ENCODE data around the gene COL2A1. TPM values are rescaled to one million over a fixed set of nuclear protein-coding genes. Genes with fewer than 3 reads are reported as not detected.
A peak's percentile ranks its signal among the peaks of the same experiment; 100 is the strongest.

COL2A1 gene
- total and polyA plus RNA-seq, 8 donors, result 2.2 to 14.5 (median 6.8) TPM; not detected in 2

DNA sequence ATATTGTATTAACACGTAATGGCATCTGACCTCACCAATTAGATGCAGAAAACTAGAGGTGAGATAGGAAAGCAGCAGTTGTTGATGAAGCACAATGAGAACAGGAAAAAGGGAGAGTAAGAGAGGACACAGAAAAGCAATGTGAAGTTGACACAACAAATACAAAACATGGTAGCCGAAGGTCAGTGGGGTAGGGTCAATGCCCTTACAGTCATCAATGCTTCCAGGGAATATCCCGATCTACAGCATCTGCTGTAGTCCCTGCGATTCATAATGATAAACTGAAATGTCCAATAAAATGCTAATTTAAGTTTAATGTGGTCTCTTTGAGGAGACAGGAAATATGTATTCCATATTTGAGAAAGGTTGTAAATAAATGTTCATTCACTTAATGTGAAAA is 2.9 kb upstream of the COL2A1 start:
- 89 to 95% (median 93%) methylated on average over 4 of the region's 4 CpGs for WGBS, 5 donors
- intact Hi-C loops (cut with DNase I; ENCODE audit: low total_unique reads), result no loop called here
- H3K9me3 ChIP-seq, result no peaks in the 10 kb centered on the region
- TF ChIP-seq CTCF (IDR thresholded peaks at IDR 0.05) (no peak), POLR2AphosphoS5 (IDR thresholded peaks at IDR 0.05) (no peak), POLR2A (IDR thresholded peaks at IDR 0.05) (no peak), EP300 (IDR thresholded peaks at IDR 0.05) (no peak)
- H3K4me3 ChIP-seq, result no peak overlapping the region
- H3K36me3 ChIP-seq, result no peaks in the 10 kb centered on the region
- no peak for DNase-seq
- no peak overlapping the region for H3K27ac ChIP-seq
- peaks cover 28 to 32% (median 31%) of the 10 kb centered on the region in 4 donors for H3K4me1 ChIP-seq
- H3K27me3 ChIP-seq, result peaks cover 15 to 93% (median 40%) of the 10 kb centered on the region in 3 donors

DNA sequence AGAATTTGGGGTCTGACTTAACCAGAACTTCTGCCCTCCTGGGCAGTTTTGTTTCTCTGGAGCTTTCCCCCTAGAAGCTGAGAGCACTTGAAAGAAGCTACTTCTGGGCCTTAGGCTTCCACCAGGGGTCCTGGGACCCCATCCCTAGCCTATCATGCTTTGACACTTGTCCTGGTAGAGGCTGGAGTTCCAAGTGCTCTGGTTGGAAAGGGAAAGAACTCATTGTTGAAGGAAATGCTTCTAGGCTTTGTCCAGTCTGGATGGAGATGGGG is 1.4 kb upstream of the COL2A1 start:
- H3K27me3 ChIP-seq, result peaks cover 15 to 100% (median 53%) of the 10 kb centered on the region in 3 donors
- H3K4me1 ChIP-seq, result peaks cover 42 to 47% (median 46%) of the 10 kb centered on the region in 4 donors
- DNase-seq, result no peak
- H3K36me3 ChIP-seq, result no peaks in the 10 kb centered on the region
- H3K27ac ChIP-seq, result no peak overlapping the region
- no peaks in the 10 kb centered on the region for H3K9me3 ChIP-seq
- no peak overlapping the region for H3K4me3 ChIP-seq
- TF ChIP-seq CTCF (IDR thresholded peaks at IDR 0.05), result no peak
- no peak for TF ChIP-seq POLR2A (IDR thresholded peaks at IDR 0.05)
- TF ChIP-seq POLR2AphosphoS5 (IDR thresholded peaks at IDR 0.05), result no peak
- TF ChIP-seq EP300 (IDR thresholded peaks at IDR 0.05), result no peak
- intact Hi-C loops (cut with DNase I; ENCODE audit: low total_unique reads), result no loop called here

GRCh38 chr12:48005001-48005749 is 899 bp upstream of the COL2A1 start:
- 49 to 56% (median 53%) methylated on average over 25 to 30 of the region's 30 CpGs for WGBS, 5 donors
- Histone ChIP-seq H3K27ac (peak overlapping the region in 1 of 5 donors; percentile 26), H3K27me3 (peaks cover 15 to 100% (median 56%) of the 10 kb centered on the region in 3 donors), H3K4me3 (peak overlapping the region in 3 of 4 donors; percentile 37 to 56 (median 41)), H3K36me3 (no peaks in the 10 kb centered on the region), H3K9me3 (no peaks in the 10 kb centered on the region), H3K4me1 (peaks cover 42 to 48% (median 46%) of the 10 kb centered on the region in 4 donors)
- TF ChIP-seq POLR2A (IDR thresholded peaks at IDR 0.05), result no peak
- TF ChIP-seq POLR2AphosphoS5 (IDR thresholded peaks at IDR 0.05), result no peak
- TF ChIP-seq CTCF (IDR thresholded peaks at IDR 0.05), result no peak
- TF ChIP-seq EP300 (IDR thresholded peaks at IDR 0.05), result no peak
- DNase-seq, result peak in 1 of 2 donors; percentile 58
- intact Hi-C loops (cut with DNase I; ENCODE audit: low total_unique reads), result no loop called here

DNA sequence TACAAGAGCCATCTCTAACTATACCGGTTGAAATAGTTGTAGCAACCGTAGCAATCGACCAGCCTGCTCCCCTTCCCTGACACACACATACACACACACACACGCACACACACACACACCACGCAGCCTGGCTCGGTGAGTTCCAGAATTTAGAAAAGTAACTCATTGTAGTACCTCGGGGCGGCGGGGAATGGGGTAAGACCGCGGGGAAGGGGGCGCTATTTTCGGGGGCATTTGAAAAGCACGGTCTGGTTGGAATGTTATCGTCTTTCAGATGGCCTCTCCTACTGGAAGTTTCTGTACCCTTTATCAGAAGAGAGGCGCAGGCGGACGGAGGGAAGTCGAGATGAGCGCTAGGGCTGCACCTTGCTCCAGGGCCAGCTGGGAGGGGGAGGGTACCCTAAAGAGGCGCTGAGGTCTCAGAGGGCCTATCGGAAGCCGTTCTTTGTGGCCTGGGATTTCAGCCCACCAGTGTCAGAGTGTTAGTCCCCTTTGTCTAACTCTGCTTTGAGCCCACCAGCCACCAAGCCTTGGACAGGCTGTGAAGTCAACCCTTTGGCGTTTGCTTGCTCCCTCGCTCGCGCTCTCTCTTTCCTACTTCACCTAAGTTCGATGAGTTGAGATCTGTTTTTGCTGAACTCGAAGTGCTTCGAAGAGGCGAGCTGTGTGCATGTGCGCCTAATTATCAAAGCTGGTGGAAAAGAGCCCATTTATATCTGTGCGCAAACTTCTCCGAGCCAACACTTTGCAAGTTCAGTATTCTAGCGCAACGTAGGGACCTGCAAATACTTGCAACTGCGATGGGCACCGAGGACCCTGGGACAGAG is 837 bp downstream of the COL2A1 start:
- intact Hi-C loops (cut with DNase I; ENCODE audit: low total_unique reads), result no loop called here
- peaks cover 15 to 100% (median 61%) of the 10 kb centered on the region in 3 donors for H3K27me3 ChIP-seq
- H3K4me3 ChIP-seq, result peak overlapping the region; percentile 24 to 56 (median 44)
- no peak for TF ChIP-seq CTCF (IDR thresholded peaks at IDR 0.05)
- TF ChIP-seq POLR2AphosphoS5 (IDR thresholded peaks at IDR 0.05), result no peak
- no peak for TF ChIP-seq EP300 (IDR thresholded peaks at IDR 0.05)
- TF ChIP-seq POLR2A (IDR thresholded peaks at IDR 0.05), result no peak
- H3K36me3 ChIP-seq, result no peaks in the 10 kb centered on the region
- H3K9me3 ChIP-seq, result no peaks in the 10 kb centered on the region
- 4 to 7% (median 5%) methylated on average over 30 to 38 of the region's 38 CpGs for WGBS, 5 donors
- DNase-seq, result peak in 1 of 2 donors; percentile 43
- peak overlapping the region in 1 of 5 donors; percentile 26 for H3K27ac ChIP-seq
- peaks cover 42 to 48% (median 46%) of the 10 kb centered on the region in 4 donors for H3K4me1 ChIP-seq

Data from stomach (tissue), 9 donors.